GM19099 (cell line): ENCODE data around the gene TRMT61A.

ENCODE experiments used
- POLR2A ChIP-seq: IDR thresholded peaks from 3 replicates; pipeline ENCODE4 v1.6.1; 2011; ENCODE audit warnings: low read depth; ENCODE audit not compliant: insufficient read length; ENCODE audit errors: extremely low read depth

TRMT61A gene

GRCh38 chr14:103501921-103502669, 26.9 kb upstream of the TRMT61A start:
- TF ChIP-seq POLR2A, result no peak

- no peak for TF ChIP-seq POLR2A
These were observed 26.1 kb upstream of the TRMT61A start for GRCh38 chr14:103502877-103503276.

- TF ChIP-seq POLR2A, result no peak
These were observed 25.7 kb upstream of the TRMT61A start for GRCh38 chr14:103503296-103503695.

- no peak for TF ChIP-seq POLR2A
These were observed 23.9 kb upstream of the TRMT61A start for GRCh38 chr14:103504991-103505565.

DNA sequence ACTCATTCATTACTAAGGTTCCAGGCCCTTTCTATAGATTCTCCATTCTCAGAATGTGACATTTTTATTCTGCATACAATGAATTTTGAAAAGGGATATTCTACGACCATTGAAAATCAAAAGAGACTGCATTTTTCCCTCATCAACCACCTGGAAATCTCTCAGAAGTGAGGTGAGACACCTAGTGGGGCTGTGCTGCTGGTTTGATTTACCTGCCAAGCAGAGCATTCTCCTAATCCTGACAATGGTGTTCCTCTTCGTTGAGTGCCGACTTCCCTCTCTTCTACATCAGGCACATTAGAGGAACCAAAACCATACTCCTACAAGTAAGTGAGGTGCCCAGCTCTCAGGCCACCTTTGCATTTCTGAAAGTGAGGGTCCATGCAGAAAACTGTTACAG, 21.2 kb upstream of the TRMT61A start:
- TF ChIP-seq POLR2A, result no peak

DNA sequence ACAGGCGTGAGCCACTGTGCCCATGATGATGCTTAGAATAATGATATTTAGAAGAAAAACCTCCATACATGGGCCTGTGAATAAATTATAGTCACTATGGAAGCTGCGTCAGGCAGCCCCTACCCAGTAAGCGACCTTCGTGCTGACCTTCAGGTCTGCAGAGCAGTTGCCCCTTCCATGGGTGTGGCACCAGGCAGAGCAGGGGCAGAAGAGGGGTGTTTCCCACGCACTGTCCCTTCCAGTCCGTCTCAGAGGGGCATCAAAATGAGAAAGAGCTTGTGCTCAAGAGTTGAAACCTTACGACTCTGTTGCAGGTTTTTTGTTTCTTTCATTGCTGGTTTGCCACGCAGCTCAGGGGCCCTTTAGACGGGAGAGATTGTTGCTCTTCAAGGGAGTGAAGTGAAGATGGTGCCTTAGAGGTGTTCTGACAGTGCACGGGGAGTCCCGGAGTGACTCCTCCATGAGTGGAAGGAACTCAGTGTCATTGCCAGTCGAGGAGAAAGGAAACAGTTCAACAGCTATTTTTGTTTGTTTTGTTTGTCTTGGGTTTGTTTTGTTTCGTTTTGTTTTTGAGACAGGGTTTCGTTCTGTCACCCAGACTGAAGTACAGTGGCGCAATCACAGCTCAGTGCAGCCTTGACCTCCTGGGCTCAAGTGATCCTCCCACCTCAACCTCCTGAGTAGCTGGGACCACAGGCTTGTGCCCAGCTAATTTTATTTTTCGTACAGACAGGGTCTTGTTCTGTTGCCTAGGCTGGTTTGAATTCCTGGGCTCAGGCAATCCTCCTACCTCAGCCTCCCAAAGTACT, 20.3 kb upstream of the TRMT61A start:
- no peak for TF ChIP-seq POLR2A

GRCh38 chr14:103509864-103510723, 18.9 kb upstream of the TRMT61A start:
- TF ChIP-seq POLR2A, result no peak

- no peak for TF ChIP-seq POLR2A
These were observed 18.0 kb upstream of the TRMT61A start for GRCh38 chr14:103510724-103511693.

DNA sequence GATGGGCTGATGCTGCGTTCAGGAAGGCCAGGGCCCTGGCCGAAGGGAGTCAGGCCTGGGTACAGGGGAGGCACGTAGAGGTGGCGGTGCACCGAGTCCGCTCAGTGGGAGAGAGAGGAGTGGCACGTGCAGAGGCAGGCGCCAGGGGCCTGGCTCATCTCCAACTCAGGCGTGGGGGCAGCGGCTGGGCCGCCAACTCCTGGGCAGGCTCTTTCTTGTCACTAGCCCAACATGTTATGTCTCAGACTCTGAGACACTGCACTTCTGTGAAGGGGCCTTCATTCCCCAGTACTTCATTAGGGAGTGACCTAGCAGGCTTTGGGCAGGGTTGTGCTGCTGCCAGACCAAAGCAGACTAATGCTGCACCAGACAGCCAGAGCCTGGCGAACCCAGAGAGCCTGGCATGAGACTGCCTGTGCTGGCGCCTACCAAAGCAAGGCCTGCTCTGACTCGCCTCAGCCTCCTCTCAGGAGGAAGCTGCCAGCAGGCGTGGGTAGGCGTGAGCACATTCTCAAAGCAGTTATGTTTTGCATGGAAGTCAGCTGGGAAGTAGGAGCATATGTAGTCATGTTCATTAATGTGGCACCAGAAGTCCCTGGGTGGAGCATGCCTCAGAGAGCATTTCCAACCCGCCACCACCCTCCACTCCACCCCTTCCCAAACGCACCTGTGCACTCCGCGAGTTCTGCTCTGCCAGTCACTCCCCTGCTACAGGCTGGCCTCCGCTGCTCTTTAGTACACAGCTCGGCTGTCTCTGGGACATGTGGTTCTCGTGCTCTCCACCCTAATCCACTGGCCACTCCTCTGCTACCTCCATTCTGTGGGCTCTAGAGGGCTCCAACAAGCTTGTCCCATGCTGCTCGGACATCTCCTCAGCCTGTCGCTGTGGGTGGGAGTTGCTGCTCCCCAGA, 16.0 kb upstream of the TRMT61A start:
- TF ChIP-seq POLR2A, result no peak

- no peak for TF ChIP-seq POLR2A
These were observed 14.2 kb upstream of the TRMT61A start for GRCh38 chr14:103514596-103515421.

DNA sequence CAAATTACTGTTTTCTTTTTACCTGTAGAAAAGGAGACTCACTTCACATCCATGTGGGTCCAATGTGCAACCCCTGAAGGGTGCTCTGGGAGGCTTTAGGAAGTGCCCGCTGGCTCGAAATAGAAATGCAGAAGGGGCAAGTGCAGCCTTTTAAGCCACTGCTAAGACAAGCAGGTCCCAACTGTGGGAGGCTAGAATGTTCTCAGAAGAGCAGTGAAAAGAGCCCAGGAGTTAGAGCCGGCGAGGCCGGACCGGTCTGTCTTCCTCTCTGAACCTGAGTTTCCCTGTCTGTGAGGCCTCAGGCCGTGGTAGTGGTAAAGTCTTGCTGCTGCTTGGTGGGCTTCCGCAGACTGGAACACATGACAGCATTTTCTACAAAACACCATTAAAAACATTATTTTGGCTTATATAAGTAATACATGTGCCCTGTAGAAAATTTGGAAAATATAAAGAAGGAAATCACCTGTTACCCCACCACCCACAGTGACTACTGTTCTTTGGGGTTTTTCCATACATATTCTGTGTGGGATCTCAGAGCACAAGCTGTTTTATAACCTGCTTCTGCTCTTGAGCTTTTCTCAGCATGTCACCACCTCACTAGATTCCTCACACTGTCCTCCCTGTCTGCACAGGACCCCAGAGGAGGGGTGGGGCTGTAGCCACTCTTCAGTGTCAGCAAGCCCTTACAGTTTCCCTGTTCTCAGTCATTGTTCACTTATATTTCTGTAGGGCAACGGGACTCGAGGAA, 12.4 kb upstream of the TRMT61A start:
- TF ChIP-seq POLR2A, result no peak
